BE2C (cell line): ENCODE results near the gene MKLN1.
A peak's percentile ranks its signal among the peaks of the same experiment; 100 is the strongest.

Source experiments
- DNase-seq: peaks from one replicate; pipeline ENCODE4 v3.0.0-alpha.2; 2020
- H3K27me3 ChIP-seq: fragments of 250-450 bp; sonication (Bioruptor Pico); 2 replicates; pipeline ENCODE4 v1.5.1; 2020; ENCODE audit warnings: mild to moderate bottlenecking
- H3K36me3 ChIP-seq: fragments of 250-450 bp; sonication (Bioruptor Pico); 2 replicates; pipeline ENCODE4 v1.5.1; 2020; ENCODE audit warnings: mild to moderate bottlenecking
- H3K4me1 ChIP-seq: fragments of 250-450 bp; sonication (Bioruptor Pico); 2 replicates; pipeline ENCODE4 v1.5.1; 2020
- H3K4me3 ChIP-seq: 2 replicates; pipeline ENCODE4 v1.5.1; 2011; ENCODE audit warnings: low read depth, low read length
- H3K9me3 ChIP-seq: fragments of 250-450 bp; sonication (Bioruptor Pico); 2 replicates; pipeline ENCODE4 v1.5.1; 2020
- CTCF ChIP-seq: IDR thresholded peaks from 2 replicates; pipeline ENCODE4 v1.5.1; 2012; ENCODE audit warnings: mild to moderate bottlenecking, low read depth, low read length

MKLN1 gene

GRCh38 chr7:131507592-131508331 lies 180.1 kb downstream of the MKLN1 start:
- TF ChIP-seq CTCF: peak; percentile 94
- H3K36me3 ChIP-seq: no peaks in the 10 kb centered on the region
- no peak overlapping the region for H3K4me3 ChIP-seq
- peak; percentile 88 for DNase-seq
- no peaks in the 10 kb centered on the region for H3K9me3 ChIP-seq
- H3K4me1 ChIP-seq: peaks cover 7% of the 10 kb centered on the region
- no peaks in the 10 kb centered on the region for H3K27me3 ChIP-seq

- peaks cover 4% of the 10 kb centered on the region for H3K4me1 ChIP-seq
- no peak for TF ChIP-seq CTCF
- H3K36me3 ChIP-seq: no peaks in the 10 kb centered on the region
- H3K9me3 ChIP-seq: no peaks in the 10 kb centered on the region
- H3K4me3 ChIP-seq: no peak overlapping the region
- DNase-seq: no peak
- H3K27me3 ChIP-seq: no peaks in the 10 kb centered on the region
Measured at GRCh38 chr7:131508754-131509486, 181.2 kb downstream of the MKLN1 start.

GRCh38 chr7:131509781-131510180 lies 182.1 kb downstream of the MKLN1 start:
- H3K4me1 ChIP-seq: peaks cover 4% of the 10 kb centered on the region
- no peak for TF ChIP-seq CTCF
- DNase-seq: no peak
- no peaks in the 10 kb centered on the region for H3K27me3 ChIP-seq
- H3K36me3 ChIP-seq: no peaks in the 10 kb centered on the region
- no peak overlapping the region for H3K4me3 ChIP-seq
- H3K9me3 ChIP-seq: no peaks in the 10 kb centered on the region

- peaks cover 4% of the 10 kb centered on the region for H3K4me1 ChIP-seq
- H3K36me3 ChIP-seq: no peaks in the 10 kb centered on the region
- no peak overlapping the region for H3K4me3 ChIP-seq
- H3K27me3 ChIP-seq: no peaks in the 10 kb centered on the region
- no peaks in the 10 kb centered on the region for H3K9me3 ChIP-seq
- no peak for DNase-seq
- no peak for TF ChIP-seq CTCF
Measured at GRCh38 chr7:131511071-131511470, 183.4 kb downstream of the MKLN1 start.

GRCh38 chr7:131511774-131512535 lies 184.3 kb downstream of the MKLN1 start:
- no peak for TF ChIP-seq CTCF
- Histone ChIP-seq H3K4me3 (no peak overlapping the region), H3K9me3 (no peaks in the 10 kb centered on the region), H3K4me1 (peaks cover 4% of the 10 kb centered on the region), H3K36me3 (no peaks in the 10 kb centered on the region), H3K27me3 (no peaks in the 10 kb centered on the region)
- DNase-seq: no peak
